BE2C (cell line): ENCODE measurements around the gene DOK6.

Experiments
- DNase-seq: peaks from one replicate; pipeline ENCODE4 v3.0.0-alpha.2; 2020
- H3K27me3 ChIP-seq: fragments of 250-450 bp; sonication (Bioruptor Pico); 2 replicates; pipeline ENCODE4 v1.5.1; 2020; ENCODE audit warnings: mild to moderate bottlenecking
- H3K36me3 ChIP-seq: fragments of 250-450 bp; sonication (Bioruptor Pico); 2 replicates; pipeline ENCODE4 v1.5.1; 2020; ENCODE audit warnings: mild to moderate bottlenecking
- H3K4me1 ChIP-seq: fragments of 250-450 bp; sonication (Bioruptor Pico); 2 replicates; pipeline ENCODE4 v1.5.1; 2020
- H3K4me3 ChIP-seq: 2 replicates; pipeline ENCODE4 v1.5.1; 2011; ENCODE audit warnings: low read depth, low read length
- H3K9me3 ChIP-seq: fragments of 250-450 bp; sonication (Bioruptor Pico); 2 replicates; pipeline ENCODE4 v1.5.1; 2020
- CTCF ChIP-seq: IDR thresholded peaks from 2 replicates; pipeline ENCODE4 v1.5.1; 2012; ENCODE audit warnings: mild to moderate bottlenecking, low read depth, low read length

DOK6 gene

GRCh38 chr18:69628774-69629359 is 228.2 kb downstream of the DOK6 start:
- no peaks in the 10 kb centered on the region for H3K27me3 ChIP-seq
- TF ChIP-seq CTCF = no peak
- H3K9me3 ChIP-seq = no peaks in the 10 kb centered on the region
- no peak for DNase-seq
- H3K36me3 ChIP-seq = no peaks in the 10 kb centered on the region
- H3K4me1 ChIP-seq = no peaks in the 10 kb centered on the region
- no peak overlapping the region for H3K4me3 ChIP-seq

GRCh38 chr18:69631281-69631680 is 230.6 kb downstream of the DOK6 start:
- H3K4me3 ChIP-seq = no peak overlapping the region

DNA sequence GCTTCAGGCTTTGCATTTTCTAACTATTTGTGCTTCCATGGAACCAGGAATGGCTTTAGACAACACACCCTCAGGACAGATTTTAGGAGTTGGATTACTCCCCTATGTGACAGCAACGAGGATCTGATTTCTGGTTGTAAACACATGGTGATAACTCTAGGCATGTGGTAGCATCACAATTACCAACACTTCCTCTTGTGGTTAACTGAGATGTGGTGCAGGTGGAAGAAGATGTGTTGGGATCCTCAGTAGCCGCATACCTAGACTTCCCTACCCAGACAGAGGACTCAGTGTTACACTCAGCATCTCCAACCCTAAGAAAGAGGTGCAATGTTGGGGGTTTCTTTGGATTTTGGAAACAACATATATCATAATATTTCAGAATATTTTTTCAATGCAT is 234.8 kb downstream of the DOK6 start:
- Histone ChIP-seq H3K36me3 (no peaks in the 10 kb centered on the region), H3K9me3 (no peaks in the 10 kb centered on the region), H3K27me3 (no peaks in the 10 kb centered on the region), H3K4me3 (no peak overlapping the region), H3K4me1 (no peaks in the 10 kb centered on the region)
- no peak for DNase-seq
- TF ChIP-seq CTCF = no peak

More at GRCh38 chr18:69631281-69631680, 230.6 kb downstream of the DOK6 start:
- peak; percentile 18 for DNase-seq
- no peak for TF ChIP-seq CTCF
- Histone ChIP-seq H3K9me3 (no peaks in the 10 kb centered on the region), H3K4me1 (no peaks in the 10 kb centered on the region), H3K36me3 (no peaks in the 10 kb centered on the region), H3K27me3 (no peaks in the 10 kb centered on the region)

DNA sequence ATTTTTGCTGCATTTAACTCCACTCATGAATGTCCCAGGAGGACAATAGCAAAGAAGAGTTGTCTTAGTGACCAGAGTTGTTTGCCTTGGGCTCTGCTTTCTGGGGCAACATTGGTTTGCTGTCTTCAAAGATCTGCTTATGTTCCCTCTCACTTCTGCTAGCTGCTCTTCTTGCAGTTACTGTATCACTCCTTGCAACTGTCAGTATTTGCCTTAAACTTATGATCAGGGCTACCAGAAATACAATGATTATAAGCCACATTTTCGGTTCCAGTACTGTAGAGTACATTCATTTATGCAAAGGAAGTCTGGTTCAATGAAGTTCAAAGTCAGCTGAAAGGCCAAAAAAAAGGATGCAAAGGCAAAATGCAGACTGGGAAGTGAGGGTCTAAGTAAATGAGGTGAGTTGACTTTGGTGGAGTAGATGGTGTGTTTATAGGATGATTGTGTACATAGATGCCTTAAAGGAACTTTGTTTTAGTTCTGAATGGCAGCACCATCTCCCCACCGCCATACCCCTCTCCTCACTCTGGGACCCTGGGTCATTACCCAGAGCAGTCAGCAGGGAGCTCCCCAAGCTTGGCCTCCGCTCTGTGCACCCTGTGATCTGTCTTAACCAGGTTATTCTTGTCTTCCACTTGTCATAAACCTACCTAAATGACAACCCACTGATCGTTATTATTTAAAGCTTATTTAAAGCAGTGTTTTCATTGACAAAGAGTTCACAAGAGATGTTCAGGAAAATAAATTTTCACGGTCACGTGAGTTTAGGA is 236.0 kb downstream of the DOK6 start:
- DNase-seq = peak; percentile 19

GRCh38 chr18:69638056-69638455 is 237.4 kb downstream of the DOK6 start:
- no peak overlapping the region for H3K4me3 ChIP-seq
- TF ChIP-seq CTCF = no peak
- no peaks in the 10 kb centered on the region for H3K27me3 ChIP-seq
- no peak for DNase-seq
- no peaks in the 10 kb centered on the region for H3K36me3 ChIP-seq
- no peaks in the 10 kb centered on the region for H3K9me3 ChIP-seq
- no peaks in the 10 kb centered on the region for H3K4me1 ChIP-seq

More for the DNA sequence above, 236.0 kb downstream of the DOK6 start:
- no peak overlapping the region for H3K4me3 ChIP-seq
- H3K27me3 ChIP-seq = no peaks in the 10 kb centered on the region
- no peaks in the 10 kb centered on the region for H3K9me3 ChIP-seq
- H3K36me3 ChIP-seq = no peaks in the 10 kb centered on the region
- TF ChIP-seq CTCF = peak; percentile 32
- no peaks in the 10 kb centered on the region for H3K4me1 ChIP-seq

- no peaks in the 10 kb centered on the region for H3K9me3 ChIP-seq
- TF ChIP-seq CTCF = no peak
- no peaks in the 10 kb centered on the region for H3K27me3 ChIP-seq
- peak overlapping the region; percentile 45; the same call in 1 of the 2 replicates for H3K4me3 ChIP-seq
- peak; percentile 26 for DNase-seq
- no peaks in the 10 kb centered on the region for H3K36me3 ChIP-seq
- no peaks in the 10 kb centered on the region for H3K4me1 ChIP-seq
Measured at GRCh38 chr18:69647702-69648101, 247.0 kb downstream of the DOK6 start.
